GM18498 (cell line): ENCODE data around the gene SDF2.
"Not testable (repeated sequence)": the region's sequence is repeated elsewhere in the genome, so short reads cannot be mapped to it uniquely, and the experiment has no call there.

ENCODE experiments used
- ATAC-seq: cut with Tn5 transposase; IDR thresholded peaks from one replicate; pipeline ENCODE4 v1.9.1; 2021; ENCODE audit warnings: mild to moderate bottlenecking, moderate library complexity; ENCODE audit not compliant: unreplicated experiment

SDF2 gene

GRCh38 chr17:28635506-28635905, 26.2 kb downstream of the SDF2 start:
- no peak for ATAC-seq

DNA sequence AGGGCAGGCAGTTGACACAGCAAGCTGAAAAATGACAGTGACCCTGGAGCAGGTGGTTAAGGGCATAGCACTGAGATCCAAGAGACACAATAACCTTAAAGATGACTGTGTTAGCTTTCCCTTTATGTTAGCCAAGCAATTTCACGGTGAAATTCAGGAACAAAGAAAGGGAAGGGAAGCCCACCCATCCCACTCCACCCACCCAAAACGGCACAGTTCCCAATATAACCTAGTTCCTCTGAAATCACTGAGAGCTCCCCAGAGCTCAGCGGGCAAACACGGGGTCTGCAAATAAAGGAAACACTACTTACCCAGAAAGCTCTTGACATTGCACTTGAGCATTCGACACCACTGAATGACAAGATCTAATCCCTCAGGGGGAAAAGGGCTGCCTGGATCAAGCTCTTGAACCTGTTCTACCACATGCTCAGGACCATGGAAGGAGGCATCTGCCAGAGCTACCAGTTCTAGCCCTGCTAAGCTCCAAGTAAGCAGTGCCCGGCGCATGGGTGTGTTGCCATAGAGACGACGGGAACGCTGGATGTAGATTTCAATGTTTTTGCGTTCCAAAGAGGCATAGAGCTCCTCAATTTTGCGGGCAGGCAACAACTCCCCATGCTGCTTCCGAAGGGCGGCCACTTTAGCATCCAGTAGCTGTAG, 27.4 kb downstream of the SDF2 start:
- ATAC-seq, result no peak

DNA sequence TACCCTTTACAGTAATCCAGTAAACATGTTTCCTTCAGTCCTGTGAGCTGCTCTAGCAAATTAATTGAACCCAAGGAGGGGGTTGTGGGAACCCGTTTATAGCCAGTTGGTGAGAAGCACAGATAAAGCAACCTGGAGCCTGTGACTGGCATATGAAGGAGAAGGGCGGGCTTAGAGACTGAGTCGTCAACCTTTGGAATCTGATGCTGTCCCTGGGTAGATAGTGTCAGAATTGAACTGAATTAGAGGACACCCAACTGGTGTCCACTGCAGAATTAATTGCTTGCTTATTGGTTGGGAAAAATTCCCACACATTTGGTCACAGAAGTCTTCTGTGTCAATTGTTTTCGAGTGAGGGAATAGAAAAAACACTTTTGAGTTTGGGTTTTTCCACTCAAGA, 34.9 kb downstream of the SDF2 start:
- no peak for ATAC-seq

GRCh38 chr17:28624148-28624547, 37.6 kb downstream of the SDF2 start:
- no peak for ATAC-seq

GRCh38 chr17:28623696-28624095, 38.0 kb downstream of the SDF2 start:
- ATAC-seq, result no peak

- ATAC-seq, result no peak
Measured at GRCh38 chr17:28622186-28622585, 39.5 kb downstream of the SDF2 start.

DNA sequence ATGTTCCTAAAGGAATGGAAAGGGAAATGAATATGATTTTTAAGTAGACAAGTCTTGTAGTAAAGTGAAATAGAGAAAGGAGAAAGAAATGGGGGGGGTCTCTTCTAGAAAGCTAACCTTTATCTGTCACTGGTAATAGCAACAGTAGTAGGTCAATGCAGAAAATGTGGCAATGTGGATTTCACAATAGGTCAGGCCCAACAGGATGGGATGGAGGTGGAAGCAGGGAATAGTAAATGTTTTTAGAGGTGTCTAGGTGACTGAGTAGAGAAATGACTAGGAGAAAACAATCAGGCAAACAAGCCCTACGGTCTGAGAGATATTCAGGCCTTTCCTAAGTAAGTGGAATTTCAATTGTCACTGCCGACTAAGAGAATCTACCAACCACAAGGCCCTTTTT, 41.7 kb downstream of the SDF2 start:
- ATAC-seq, result no peak

- no peak for ATAC-seq
Measured at GRCh38 chr17:28618464-28618863, 43.2 kb downstream of the SDF2 start.

DNA sequence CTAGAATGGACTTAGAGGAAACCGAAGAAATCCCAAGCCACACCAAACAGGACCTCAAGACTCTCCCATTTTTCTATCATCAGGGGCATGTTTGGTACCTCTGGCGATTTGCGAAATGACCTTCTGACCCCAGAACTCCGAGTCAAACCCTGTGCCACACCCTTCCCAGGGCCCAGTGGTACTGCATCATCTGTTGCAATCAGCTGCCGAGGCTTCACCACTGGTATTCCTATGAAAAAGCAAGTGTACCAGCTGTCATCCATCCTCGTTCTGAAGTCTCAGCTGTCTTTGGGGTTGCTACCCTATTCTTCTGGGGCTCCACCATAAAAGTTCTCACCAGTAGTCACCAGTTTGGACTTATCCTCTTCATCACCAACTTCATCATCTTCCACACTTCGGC, 45.4 kb downstream of the SDF2 start:
- ATAC-seq, result no peak

- ATAC-seq, result no peak
Measured at GRCh38 chr17:28615260-28615940, 46.3 kb downstream of the SDF2 start.

- ATAC-seq, result no peak
Measured at GRCh38 chr17:28613931-28614381, 47.8 kb downstream of the SDF2 start, which contains the start of gene RSKR. RSKR (minus strand) TSS chr17:28614185; CDS start chr17:28614161, 24 bp downstream.

- no peak for ATAC-seq
Measured at GRCh38 chr17:28612936-28613872, 48.5 kb downstream of the SDF2 start.

DNA sequence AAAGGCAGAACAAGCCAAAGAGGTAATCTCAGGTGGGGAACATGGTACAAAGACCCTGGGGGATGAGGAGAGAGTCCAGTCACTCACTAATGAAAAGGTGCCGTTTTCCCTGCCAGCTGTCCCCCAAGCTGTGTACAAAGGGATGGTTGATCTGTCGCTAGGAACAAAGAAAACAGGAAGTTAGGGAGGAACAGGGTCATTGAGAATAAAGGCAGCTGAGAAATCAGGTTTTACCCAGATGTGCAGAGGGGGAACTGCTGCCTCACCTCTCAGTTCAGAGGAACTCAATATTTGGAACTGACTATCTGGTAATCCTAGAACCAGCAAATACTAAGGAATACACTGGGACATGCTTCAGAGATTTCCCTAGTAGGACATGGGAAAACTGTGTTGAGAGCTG, 49.2 kb downstream of the SDF2 start:
- no peak for ATAC-seq

DNA sequence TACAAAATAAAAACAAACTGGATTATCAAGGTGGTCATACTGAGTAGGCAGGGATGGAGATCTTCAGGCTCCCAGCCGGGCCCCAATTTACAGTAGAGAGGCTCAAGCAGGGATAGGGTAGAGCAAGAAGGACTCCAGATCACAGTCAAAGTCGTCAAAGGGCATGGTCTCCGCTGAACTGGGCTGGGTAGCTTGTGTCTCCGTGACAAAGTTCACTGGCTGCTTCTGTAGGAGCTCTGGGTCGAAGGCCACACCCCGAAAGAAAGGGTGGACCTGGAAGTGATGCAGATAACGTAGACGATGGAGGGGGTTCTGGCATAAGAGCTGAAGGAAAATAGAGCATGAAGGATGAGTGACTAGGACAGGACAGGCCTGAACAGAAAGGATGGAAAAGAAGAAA, 51.3 kb downstream of the SDF2 start:
- no peak for ATAC-seq

DNA sequence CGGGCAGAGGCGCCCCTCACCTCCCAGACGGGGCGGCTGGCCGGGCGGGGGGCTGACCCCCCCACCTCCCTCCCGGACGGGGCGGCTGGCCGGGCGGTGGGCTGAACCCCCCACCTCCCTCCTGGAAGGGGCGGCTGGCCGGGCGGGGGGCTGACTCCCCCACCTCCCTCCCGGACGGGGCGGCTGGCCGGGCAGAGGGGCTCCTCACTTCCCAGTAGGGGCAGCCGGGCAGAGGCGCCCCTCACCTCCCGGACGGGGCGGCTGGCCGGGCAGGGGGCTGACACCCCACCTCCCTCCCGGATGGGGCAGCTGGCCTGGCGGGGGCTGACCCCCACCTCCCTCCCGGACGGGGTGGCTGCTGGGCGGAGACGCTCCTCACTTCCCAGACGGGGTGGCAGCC, 57.7 kb downstream of the SDF2 start:
- ATAC-seq, result not testable (repeated sequence)

GRCh38 chr17:28599311-28600184, 62.2 kb downstream of the SDF2 start:
- ATAC-seq, result peak; percentile 37

- peak; percentile 87 for ATAC-seq
Measured at GRCh38 chr17:28598799-28599310, 62.9 kb downstream of the SDF2 start, which contains the start of gene SPAG5. SPAG5 (minus strand) TSS chr17:28599025; CDS start chr17:28598946, 79 bp downstream.

GRCh38 chr17:28598389-28598788, 63.3 kb downstream of the SDF2 start:
- peak; percentile 14 for ATAC-seq
